Left renal pelvis (tissue), 4 donors: ENCODE measurements around the gene MARCHF11. TPM values are rescaled to one million over a fixed set of nuclear protein-coding genes. Genes with fewer than 3 reads are reported as not detected.

ENCODE experiments used
- DNase-seq, 4 donors: peaks; one replicate each; pipeline ENCODE4 v3.0.0-alpha.2; 2013; ENCODE audit warnings: low read depth in 4 of 4, low spot score in 3 of 4
- polyA plus RNA-seq, 4 donors: library from polyadenylated mRNA; unstranded; fragments of 120-200 nt; gene quantifications; one replicate each; pipeline ENCODE4 v1.2.1, GENCODE V29; 2013; ENCODE audit not compliant: insufficient read length in 4 of 4

MARCHF11 gene
- polyA plus RNA-seq, 4 donors, result 0.38 to 5.0 (median 3.7) TPM

- no peak for DNase-seq
Measured at GRCh38 chr5:16064135-16064893, 115.3 kb downstream of the MARCHF11 start.

GRCh38 chr5:16061163-16061562 lies 118.4 kb downstream of the MARCHF11 start:
- DNase-seq, result no peak

- no peak for DNase-seq
Measured at GRCh38 chr5:16057277-16057676, 122.3 kb downstream of the MARCHF11 start.

GRCh38 chr5:16051246-16051755 lies 128.3 kb downstream of the MARCHF11 start:
- DNase-seq, result no peak

- DNase-seq, result no peak
Measured at GRCh38 chr5:16050414-16050813, 129.2 kb downstream of the MARCHF11 start.

- no peak for DNase-seq
Measured at GRCh38 chr5:16049761-16050160, 129.8 kb downstream of the MARCHF11 start.

- no peak for DNase-seq
Measured at GRCh38 chr5:16048132-16048531, 131.5 kb downstream of the MARCHF11 start.

GRCh38 chr5:16043349-16043965 lies 136.1 kb downstream of the MARCHF11 start:
- DNase-seq, result no peak

- no peak for DNase-seq
Measured at GRCh38 chr5:16037121-16037845, 142.3 kb downstream of the MARCHF11 start.

GRCh38 chr5:16034319-16035001 lies 145.1 kb downstream of the MARCHF11 start:
- DNase-seq, result no peak

- DNase-seq, result no peak
Measured at GRCh38 chr5:16033187-16033925, 146.2 kb downstream of the MARCHF11 start.

GRCh38 chr5:16028708-16029107 lies 150.9 kb downstream of the MARCHF11 start:
- no peak for DNase-seq

- DNase-seq, result no peak
Measured at GRCh38 chr5:16025681-16026080, 153.9 kb downstream of the MARCHF11 start.

- DNase-seq, result no peak
Measured at GRCh38 chr5:16018970-16019369, 160.6 kb downstream of the MARCHF11 start.

GRCh38 chr5:16017720-16018119 lies 161.9 kb downstream of the MARCHF11 start:
- no peak for DNase-seq
